Measurements from ENCODE around the gene S100A6. TPM values are rescaled to one million over a fixed set of nuclear protein-coding genes. Genes with fewer than 3 reads are reported as not detected.

The S100A6 gene
- total RNA-seq, 1 donor from 2014 or later: 428 TPM

DNA sequence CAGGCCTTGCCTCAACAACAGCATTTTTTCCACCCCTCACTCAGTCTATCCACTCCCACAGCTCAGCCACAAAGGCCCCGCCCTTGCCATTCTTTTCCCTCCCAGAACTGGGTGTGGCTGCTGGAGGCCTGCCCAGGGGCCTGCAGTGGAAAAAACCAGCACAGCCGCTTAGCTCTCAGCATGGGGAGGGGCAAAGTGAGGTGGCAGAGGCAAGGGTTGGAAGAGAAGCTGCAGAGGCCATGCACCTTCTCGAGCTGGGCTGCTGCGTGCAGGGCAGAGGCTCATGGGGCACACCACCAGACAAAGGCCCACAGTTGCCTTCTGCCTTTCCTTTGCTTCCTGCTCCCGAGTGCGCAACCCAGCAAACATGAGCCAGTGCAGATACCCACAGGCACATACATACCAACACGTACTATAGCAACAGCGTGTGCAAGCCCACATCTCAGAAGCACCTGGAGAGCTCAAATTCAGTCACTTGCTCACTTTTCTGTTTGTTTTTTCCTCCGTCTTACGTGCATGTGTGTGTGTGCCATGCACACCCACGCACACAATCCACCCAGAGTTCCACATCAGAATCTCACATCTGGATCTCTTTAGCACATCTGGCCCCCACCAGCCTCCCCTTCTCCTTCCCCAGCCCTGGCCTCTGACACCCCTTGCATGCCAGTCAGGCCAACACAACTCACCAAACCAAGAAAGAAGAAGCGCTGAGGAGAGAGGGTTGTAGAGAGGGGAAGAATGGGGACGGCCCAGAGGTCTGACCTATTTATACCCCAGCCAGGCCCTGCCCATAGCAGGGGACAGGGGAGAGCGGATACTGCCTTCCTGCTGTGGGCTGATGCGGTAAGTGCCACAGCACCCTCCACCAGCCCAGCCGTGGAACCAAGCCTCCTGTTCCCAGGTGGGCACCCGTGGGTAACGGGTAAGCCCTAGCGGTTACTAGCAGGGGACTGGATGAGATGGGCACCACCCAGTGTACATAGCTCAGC lies 9.6 kb upstream of the S100A6 start, which contains the start of gene S100A4:
TSS of gene S100A4 (minus strand) at position 740 of the 989 bp plus-strand sequence. CDS start 1,012 bp downstream, outside the sequence.
- DNase-seq (ENCODE audit: low read depth): peak; percentile 91

- DNase-seq (ENCODE audit: low read depth): no peak
These were observed 8.8 kb upstream of the S100A6 start for GRCh38 chr1:153544453-153545066.

DNA sequence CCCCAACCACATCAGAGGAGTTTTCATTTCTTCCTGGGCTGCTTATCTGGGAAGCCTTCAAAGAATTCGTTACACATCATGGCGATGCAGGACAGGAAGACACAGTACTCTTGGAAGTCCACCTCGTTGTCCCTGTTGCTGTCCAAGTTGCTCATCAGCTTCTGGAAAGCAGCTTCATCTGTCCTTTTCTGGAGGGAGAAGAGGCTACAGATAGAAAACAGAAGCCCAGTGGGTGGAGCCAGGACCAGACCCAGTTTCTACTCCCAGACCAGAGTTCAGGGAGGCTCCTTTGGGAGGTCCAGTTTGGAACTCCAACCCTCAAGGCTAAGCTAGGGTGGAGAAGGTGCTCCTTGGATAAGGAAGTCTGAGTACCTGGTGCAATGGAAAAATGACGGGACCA lies 7.9 kb upstream of the S100A6 start:
- no peak for DNase-seq (ENCODE audit: low read depth)

- no peak for DNase-seq (ENCODE audit: low read depth)
These were observed 7.3 kb upstream of the S100A6 start for GRCh38 chr1:153542956-153543711.

DNA sequence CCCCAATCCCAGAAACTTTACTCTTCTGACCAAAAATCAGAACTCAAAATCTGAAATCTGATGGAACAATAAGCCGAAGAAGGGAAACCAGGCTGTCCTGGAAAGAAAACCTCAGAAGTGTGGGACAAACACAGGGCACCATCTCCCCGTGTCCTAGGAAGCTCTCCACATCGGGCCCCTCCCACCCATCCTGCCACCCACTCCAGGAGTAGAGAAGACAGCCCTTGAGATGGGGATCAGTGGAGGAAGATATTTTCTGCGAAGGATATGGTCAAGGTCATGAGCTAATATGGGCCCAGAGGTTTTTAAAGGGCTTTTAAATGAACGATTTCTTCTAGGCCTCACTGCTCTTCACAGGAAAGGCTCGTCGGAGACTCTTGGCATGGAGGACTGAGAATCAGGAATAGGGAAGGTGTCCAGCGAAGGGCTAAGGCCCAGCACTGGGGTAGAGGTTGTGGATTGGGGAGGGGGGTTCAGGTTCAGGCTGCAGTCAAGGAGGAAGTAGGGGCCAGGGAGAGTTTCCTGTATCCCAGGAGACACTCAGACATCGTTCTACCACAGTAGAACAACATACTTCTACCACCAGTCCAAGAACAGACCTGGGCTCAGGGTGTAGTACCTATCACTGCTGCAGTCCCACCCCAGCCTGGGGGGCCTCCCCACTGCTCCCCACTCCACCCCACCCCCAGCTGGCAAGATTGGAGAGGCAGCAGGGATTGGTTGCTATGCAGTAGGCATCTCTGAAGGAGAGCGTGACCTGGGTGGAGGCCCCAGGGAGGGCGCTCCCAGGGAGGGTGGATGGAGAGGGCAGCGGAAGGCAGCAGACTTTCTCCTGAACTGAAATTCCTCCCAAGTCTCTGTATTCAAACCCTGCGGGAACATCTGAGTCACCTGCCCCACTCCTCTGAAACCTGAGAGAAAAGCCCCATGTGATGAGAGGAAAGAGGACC lies 6.1 kb upstream of the S100A6 start:
- DNase-seq (ENCODE audit: low read depth): peak; percentile 30

GRCh38 chr1:153540394-153541361 lies 4.9 kb upstream of the S100A6 start, which contains the start of gene S100A5:
TSS of gene S100A5 (minus strand) at chr1:153540934. CDS start at chr1:153540191, 743 bp downstream.
- peak; percentile 86 for DNase-seq (ENCODE audit: low read depth)

- peak; percentile 59 for DNase-seq (ENCODE audit: low read depth)
These were observed 3.8 kb upstream of the S100A6 start for GRCh38 chr1:153539395-153540093.

GRCh38 chr1:153538315-153538821 lies 2.6 kb upstream of the S100A6 start:
- peak; percentile 47 for DNase-seq (ENCODE audit: low read depth)

GRCh38 chr1:153537376-153537730 lies 1.6 kb upstream of the S100A6 start:
- no peak for DNase-seq (ENCODE audit: low read depth)

- no peak for DNase-seq (ENCODE audit: low read depth)
These were observed 1.0 kb upstream of the S100A6 start for GRCh38 chr1:153536671-153537375.

DNA sequence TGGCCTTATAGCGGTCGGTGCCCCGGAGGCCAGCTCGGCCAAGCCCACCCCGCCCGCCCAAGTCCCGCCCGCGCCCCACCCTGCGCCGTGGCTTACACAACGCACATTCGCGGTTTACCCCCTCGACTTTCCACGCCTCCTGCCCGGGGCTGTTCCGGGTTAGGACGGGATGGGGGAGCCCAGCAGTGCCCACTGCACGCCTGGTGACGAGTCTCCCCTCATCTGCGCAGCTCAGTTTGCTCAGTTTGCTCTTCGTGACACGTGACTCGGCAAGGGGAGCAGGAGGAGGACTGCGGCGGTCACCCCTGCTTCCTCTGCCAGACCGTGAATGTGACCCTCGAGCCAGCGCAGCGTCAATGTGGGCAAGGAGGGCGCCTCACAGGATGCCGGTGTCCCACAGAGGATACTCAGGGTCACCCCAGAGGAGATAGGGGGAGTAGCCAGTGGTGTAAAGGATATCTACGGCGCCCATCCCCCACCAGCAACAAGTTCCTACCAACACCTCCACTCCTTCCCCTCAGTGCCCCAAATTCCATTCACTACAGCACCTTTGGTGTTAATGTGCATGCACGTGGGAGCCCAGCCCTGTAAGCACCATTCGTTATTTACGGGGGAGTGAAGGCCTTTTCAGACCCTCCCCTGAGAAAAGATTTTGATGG lies 350 bp upstream of the S100A6 start:
- peak; percentile 71 for DNase-seq (ENCODE audit: low read depth)

GRCh38 chr1:153534925-153535241 lies 908 bp downstream of the S100A6 start:
- DNase-seq (ENCODE audit: low read depth): no peak

GRCh38 chr1:153534226-153534924 lies 1.4 kb downstream of the S100A6 start:
- no peak for DNase-seq (ENCODE audit: low read depth)

- DNase-seq (ENCODE audit: low read depth): peak; percentile 93
These were observed 2.0 kb downstream of the S100A6 start for GRCh38 chr1:153533689-153534201.

GRCh38 chr1:153532769-153533599 lies 2.8 kb downstream of the S100A6 start:
- DNase-seq (ENCODE audit: low read depth): peak; percentile 61

DNA sequence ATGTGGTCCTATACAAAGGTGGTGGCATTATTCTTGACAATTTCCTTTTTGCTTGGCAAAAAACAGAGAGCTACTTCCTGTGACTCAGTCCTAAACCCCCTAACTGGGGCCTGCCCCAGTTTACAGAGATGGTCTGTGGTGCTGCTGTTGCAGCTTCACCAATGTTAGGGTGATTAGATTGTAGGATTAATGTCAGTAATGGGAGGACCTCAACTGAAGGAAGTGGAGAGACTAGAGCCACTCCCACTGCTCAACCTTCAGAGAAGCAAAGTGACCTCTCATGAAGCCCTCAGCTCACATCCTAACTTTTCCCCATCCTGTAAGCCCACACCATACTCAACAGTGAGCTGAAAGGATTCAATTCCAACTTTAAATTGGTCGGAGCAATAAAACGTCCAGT lies 3.6 kb downstream of the S100A6 start:
- DNase-seq (ENCODE audit: low read depth): no peak

Data from renal cortical epithelial cell (primary cell).